ENCODE data around the gene B4GALT5.
A peak's percentile ranks its signal among the peaks of the same experiment; 100 is the strongest.

The B4GALT5 gene

DNA sequence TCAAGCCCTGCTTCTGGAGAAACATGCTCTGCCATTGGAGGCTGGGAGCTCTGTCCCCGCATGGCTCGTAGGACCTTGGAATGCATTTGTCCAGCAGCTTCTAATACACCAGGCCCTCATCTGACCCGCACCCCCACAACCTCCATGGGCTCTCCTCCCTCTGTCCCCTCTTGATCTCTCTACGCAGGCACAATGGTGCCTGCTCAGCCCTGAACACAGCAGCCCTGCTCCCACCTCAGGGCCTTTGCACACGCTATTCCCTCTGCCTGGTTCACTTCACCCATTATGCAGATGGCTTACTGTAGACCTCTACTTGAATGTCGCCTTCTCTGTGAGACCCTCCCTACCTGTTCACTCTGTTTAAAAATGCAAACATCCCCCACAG lies 118.8 kb downstream of the B4GALT5 start:
- H4K91ac ChIP-seq (ENCODE audit: low read length) = no peak overlapping the region
- H2AK5ac ChIP-seq (ENCODE audit: low read length, severe bottlenecking) = peak overlapping the region; percentile 66
- H3K4me2 ChIP-seq (ENCODE audit: low read length, poor library complexity, severe bottlenecking) = no peak overlapping the region
- peaks cover 27% of the 10 kb centered on the region for H3K4me1 ChIP-seq (ENCODE audit: control insufficient read depth, insufficient read depth, low read depth, low read length)
- no peak overlapping the region for H2BK5ac ChIP-seq (ENCODE audit: low read depth, low read length, poor library complexity, severe bottlenecking)
- peak overlapping the region; percentile 85 for H3K9ac ChIP-seq (ENCODE audit: low read length)
- H2BK12ac ChIP-seq (ENCODE audit: low read length in 2 of 2) = no peak overlapping the region
- WGBS = 93% methylated on average over 6 of the region's 6 CpGs
- H3K4ac ChIP-seq (ENCODE audit: low read depth in 1 of 2, low read length in 2 of 2) = no peak overlapping the region
- H3K18ac ChIP-seq (ENCODE audit: low read depth in 1 of 2, low read length in 2 of 2) = no peak overlapping the region
- no peak overlapping the region for H2BK15ac ChIP-seq (ENCODE audit: low read depth, poor library complexity, severe bottlenecking)
- H2BK120ac ChIP-seq (ENCODE audit: low read depth, low read length) = no peak overlapping the region
- H4K8ac ChIP-seq (ENCODE audit: low read length) = no peak overlapping the region
- H3K9me3 ChIP-seq (ENCODE audit: control insufficient read depth, low read length) = no peaks in the 10 kb centered on the region
- no peak overlapping the region for H2AFZ ChIP-seq (ENCODE audit: low read depth, low read length)
- no peak for DNase-seq
- no peaks in the 10 kb centered on the region for H3K36me3 ChIP-seq (ENCODE audit: control insufficient read depth in 1 of 2, insufficient read depth in 2 of 2, low read depth in 1 of 2, low read length in 2 of 2)
- H3K79me1 ChIP-seq (replicated peaks; ENCODE audit: low read length, poor library complexity, severe bottlenecking) = no peaks in the 10 kb centered on the region
- no peak overlapping the region for H3K4me3 ChIP-seq (ENCODE audit: insufficient read depth in 1 of 2, low read depth in 1 of 2, low read length in 2 of 2)
- peak overlapping the region; percentile 86 for H3K27ac ChIP-seq (ENCODE audit: low read length, poor library complexity, severe bottlenecking)
- no peaks in the 10 kb centered on the region for H3K27me3 ChIP-seq (ENCODE audit: control insufficient read depth in 1 of 2, insufficient read depth in 1 of 2, low read length in 2 of 2)
- H3K23ac ChIP-seq (ENCODE audit: low read length in 2 of 2) = no peak overlapping the region
- no peak overlapping the region for H3K14ac ChIP-seq (ENCODE audit: low read length in 2 of 2)

DNA sequence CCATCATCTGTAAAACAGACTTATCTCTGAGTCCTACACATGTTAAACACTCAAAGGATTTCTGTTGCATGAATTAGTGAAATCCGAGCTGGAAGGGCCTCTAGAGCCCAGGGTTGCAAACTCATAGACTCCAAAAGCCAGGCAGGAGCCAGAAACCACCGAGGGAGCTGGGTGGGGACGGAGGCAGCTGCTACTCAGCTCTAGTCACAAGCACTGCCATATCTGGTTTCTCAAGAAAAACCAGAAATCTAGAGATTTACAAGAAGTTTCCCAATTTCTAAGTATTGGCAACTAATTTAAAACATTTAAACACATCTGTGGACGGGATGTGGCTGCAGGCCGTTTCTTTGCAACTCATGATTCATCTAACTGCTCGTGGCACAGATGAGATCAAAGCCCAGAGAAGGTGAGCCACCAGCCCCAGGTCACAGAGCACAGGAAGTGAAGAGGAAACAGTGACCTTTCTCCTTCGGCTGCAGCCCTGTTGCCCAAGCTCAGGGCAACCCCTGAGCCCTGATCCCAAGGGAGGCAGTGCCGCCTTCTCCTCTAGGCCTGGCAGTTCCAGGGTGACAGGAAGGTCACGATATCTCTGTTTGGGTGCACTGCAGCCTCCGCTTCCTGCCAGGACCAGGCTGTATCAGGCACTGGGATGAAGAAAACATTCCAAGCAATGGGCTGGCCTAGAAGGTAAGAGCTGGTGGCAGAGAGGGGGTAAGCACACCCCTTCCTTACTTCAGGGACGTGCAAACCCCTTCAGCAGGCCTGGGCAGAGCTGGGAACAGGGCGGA lies 119.3 kb downstream of the B4GALT5 start:
- Histone ChIP-seq H3K18ac (ENCODE audit: low read depth in 1 of 2, low read length in 2 of 2) (no peak overlapping the region), H2BK120ac (ENCODE audit: low read depth, low read length) (no peak overlapping the region), H3K79me1 (replicated peaks; ENCODE audit: low read length, poor library complexity, severe bottlenecking) (no peaks in the 10 kb centered on the region), H2BK15ac (ENCODE audit: low read depth, poor library complexity, severe bottlenecking) (no peak overlapping the region), H3K4me1 (ENCODE audit: control insufficient read depth, insufficient read depth, low read depth, low read length) (peaks cover 27% of the 10 kb centered on the region), H2BK5ac (ENCODE audit: low read depth, low read length, poor library complexity, severe bottlenecking) (no peak overlapping the region), H3K4me3 (ENCODE audit: insufficient read depth in 1 of 2, low read depth in 1 of 2, low read length in 2 of 2) (no peak overlapping the region), H3K9ac (ENCODE audit: low read length) (peak overlapping the region; percentile 85), H3K4ac (ENCODE audit: low read depth in 1 of 2, low read length in 2 of 2) (no peak overlapping the region), H3K23ac (ENCODE audit: low read length in 2 of 2) (no peak overlapping the region), H4K8ac (ENCODE audit: low read length) (no peak overlapping the region), H3K36me3 (ENCODE audit: control insufficient read depth in 1 of 2, insufficient read depth in 2 of 2, low read depth in 1 of 2, low read length in 2 of 2) (no peaks in the 10 kb centered on the region), H2BK12ac (ENCODE audit: low read length in 2 of 2) (no peak overlapping the region), H3K4me2 (ENCODE audit: low read length, poor library complexity, severe bottlenecking) (no peak overlapping the region), H3K14ac (ENCODE audit: low read length in 2 of 2) (no peak overlapping the region), H2AK5ac (ENCODE audit: low read length, severe bottlenecking) (peak overlapping the region; percentile 66), H3K27ac (ENCODE audit: low read length, poor library complexity, severe bottlenecking) (peak overlapping the region; percentile 43), H4K91ac (ENCODE audit: low read length) (no peak overlapping the region), H3K27me3 (ENCODE audit: control insufficient read depth in 1 of 2, insufficient read depth in 1 of 2, low read length in 2 of 2) (no peaks in the 10 kb centered on the region), H2AFZ (ENCODE audit: low read depth, low read length) (no peak overlapping the region), H3K9me3 (ENCODE audit: control insufficient read depth, low read length) (no peaks in the 10 kb centered on the region)
- DNase-seq = no peak
- WGBS = 66% methylated on average over 11 of the region's 12 CpGs

DNA sequence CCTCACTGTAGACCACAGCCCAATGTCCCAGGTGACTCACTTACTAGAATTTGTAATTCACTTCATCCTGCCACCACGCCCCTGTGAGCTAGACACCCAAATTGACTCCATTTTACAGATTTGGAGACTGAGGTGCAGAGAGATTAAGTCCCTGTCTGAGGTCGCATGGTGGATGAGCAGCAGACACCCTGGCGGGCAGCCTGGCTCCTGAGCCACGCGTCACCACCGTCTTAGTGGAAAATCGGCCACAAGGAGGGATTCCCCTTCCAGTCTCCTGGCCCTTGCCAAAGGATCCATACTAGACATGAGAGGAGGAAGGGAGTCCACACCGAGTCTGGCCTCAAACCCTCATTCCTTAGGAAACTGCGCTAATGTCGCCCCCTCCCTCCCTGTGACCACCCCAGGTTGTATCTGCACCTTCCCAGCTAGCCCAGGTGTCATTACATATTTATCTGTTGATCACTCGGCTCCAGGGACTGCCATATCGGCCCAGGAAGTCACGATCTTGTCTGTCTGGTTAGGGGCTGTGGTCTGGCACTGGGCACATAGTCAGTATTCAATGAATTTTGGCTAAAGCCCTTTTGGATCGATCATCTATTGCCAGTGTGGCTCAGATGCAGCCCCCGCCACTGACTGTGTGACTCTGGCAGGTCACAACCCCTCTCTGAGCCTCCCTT lies 120.1 kb downstream of the B4GALT5 start:
- Histone ChIP-seq H3K4me3 (ENCODE audit: insufficient read depth in 1 of 2, low read depth in 1 of 2, low read length in 2 of 2) (no peak overlapping the region), H3K14ac (ENCODE audit: low read length in 2 of 2) (no peak overlapping the region), H3K4me1 (ENCODE audit: control insufficient read depth, insufficient read depth, low read depth, low read length) (peaks cover 27% of the 10 kb centered on the region), H4K8ac (ENCODE audit: low read length) (no peak overlapping the region), H3K27ac (ENCODE audit: low read length, poor library complexity, severe bottlenecking) (no peak overlapping the region), H3K9ac (ENCODE audit: low read length) (peak overlapping the region; percentile 85), H2AFZ (ENCODE audit: low read depth, low read length) (no peak overlapping the region), H4K91ac (ENCODE audit: low read length) (no peak overlapping the region), H3K36me3 (ENCODE audit: control insufficient read depth in 1 of 2, insufficient read depth in 2 of 2, low read depth in 1 of 2, low read length in 2 of 2) (no peaks in the 10 kb centered on the region), H3K9me3 (ENCODE audit: control insufficient read depth, low read length) (no peaks in the 10 kb centered on the region), H2BK5ac (ENCODE audit: low read depth, low read length, poor library complexity, severe bottlenecking) (no peak overlapping the region), H3K4ac (ENCODE audit: low read depth in 1 of 2, low read length in 2 of 2) (no peak overlapping the region), H3K4me2 (ENCODE audit: low read length, poor library complexity, severe bottlenecking) (no peak overlapping the region), H3K23ac (ENCODE audit: low read length in 2 of 2) (no peak overlapping the region), H2BK15ac (ENCODE audit: low read depth, poor library complexity, severe bottlenecking) (no peak overlapping the region), H2BK120ac (ENCODE audit: low read depth, low read length) (no peak overlapping the region), H3K18ac (ENCODE audit: low read depth in 1 of 2, low read length in 2 of 2) (no peak overlapping the region), H3K27me3 (ENCODE audit: control insufficient read depth in 1 of 2, insufficient read depth in 1 of 2, low read length in 2 of 2) (no peaks in the 10 kb centered on the region), H3K79me1 (replicated peaks; ENCODE audit: low read length, poor library complexity, severe bottlenecking) (no peaks in the 10 kb centered on the region), H2AK5ac (ENCODE audit: low read length, severe bottlenecking) (peak overlapping the region; percentile 30), H2BK12ac (ENCODE audit: low read length in 2 of 2) (no peak overlapping the region)
- WGBS = 86% methylated on average over 15 of the region's 15 CpGs
- no peak for DNase-seq

DNA sequence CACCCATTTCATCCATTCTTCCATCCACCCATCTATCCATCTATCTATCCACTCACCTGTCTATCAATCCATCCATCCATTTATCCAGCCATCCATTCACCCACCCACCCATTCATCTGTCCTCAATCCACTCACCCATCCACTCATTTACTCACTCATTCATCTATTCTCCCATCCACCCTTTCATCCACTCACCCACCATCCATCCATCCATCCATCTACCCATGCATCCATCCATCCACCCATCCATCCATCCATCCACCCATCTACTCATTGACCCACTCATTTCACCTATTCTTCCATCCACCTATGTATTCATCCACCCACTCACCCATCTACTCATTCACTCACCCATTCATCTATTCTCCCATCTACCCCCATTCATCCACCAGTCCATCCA lies 121.6 kb downstream of the B4GALT5 start:
- Histone ChIP-seq H3K36me3 (ENCODE audit: control insufficient read depth in 1 of 2, insufficient read depth in 2 of 2, low read depth in 1 of 2, low read length in 2 of 2) (no peaks in the 10 kb centered on the region), H3K23ac (ENCODE audit: low read length in 2 of 2) (no peak overlapping the region), H2BK15ac (ENCODE audit: low read depth, poor library complexity, severe bottlenecking) (no peak overlapping the region)

More for the DNA sequence above, 121.6 kb downstream of the B4GALT5 start:
- H2BK12ac ChIP-seq (ENCODE audit: low read length in 2 of 2) = no peak overlapping the region
- no peak overlapping the region for H2AK5ac ChIP-seq (ENCODE audit: low read length, severe bottlenecking)
- no peak overlapping the region for H4K91ac ChIP-seq (ENCODE audit: low read length)
- peaks cover 29% of the 10 kb centered on the region for H3K4me1 ChIP-seq (ENCODE audit: control insufficient read depth, insufficient read depth, low read depth, low read length)
- H3K14ac ChIP-seq (ENCODE audit: low read length in 2 of 2) = no peak overlapping the region
- H3K27ac ChIP-seq (ENCODE audit: low read length, poor library complexity, severe bottlenecking) = no peak overlapping the region
- peak overlapping the region; percentile 85 for H3K9ac ChIP-seq (ENCODE audit: low read length)
- H2AFZ ChIP-seq (ENCODE audit: low read depth, low read length) = no peak overlapping the region
- H3K9me3 ChIP-seq (ENCODE audit: control insufficient read depth, low read length) = no peaks in the 10 kb centered on the region
- H2BK120ac ChIP-seq (ENCODE audit: low read depth, low read length) = no peak overlapping the region
- no peak for DNase-seq
- H4K8ac ChIP-seq (ENCODE audit: low read length) = no peak overlapping the region
- no peak overlapping the region for H3K4me2 ChIP-seq (ENCODE audit: low read length, poor library complexity, severe bottlenecking)
- H3K79me1 ChIP-seq (replicated peaks; ENCODE audit: low read length, poor library complexity, severe bottlenecking) = no peaks in the 10 kb centered on the region
- H3K18ac ChIP-seq (ENCODE audit: low read depth in 1 of 2, low read length in 2 of 2) = no peak overlapping the region
- no peak overlapping the region for H3K4me3 ChIP-seq (ENCODE audit: insufficient read depth in 1 of 2, low read depth in 1 of 2, low read length in 2 of 2)
- no peaks in the 10 kb centered on the region for H3K27me3 ChIP-seq (ENCODE audit: control insufficient read depth in 1 of 2, insufficient read depth in 1 of 2, low read length in 2 of 2)
- no peak overlapping the region for H2BK5ac ChIP-seq (ENCODE audit: low read depth, low read length, poor library complexity, severe bottlenecking)
- no peak overlapping the region for H3K4ac ChIP-seq (ENCODE audit: low read depth in 1 of 2, low read length in 2 of 2)

Data from mesenchymal stem cell (in vitro differentiated cells and primary cell).